H1 (cell line): Measurements from ENCODE around the gene DUSP10. TPM values are rescaled to one million over a fixed set of nuclear protein-coding genes. Genes with fewer than 3 reads are reported as not detected.

Experiments
- CTCF ChIA-PET: fragments of 300-600 bp; sonication (Branson Sonifier 250); formaldehyde crosslinking; loops from one replicate; lab custom pipeline; 2021; ENCODE audit not compliant: partially characterized antibody; lab: Charles Lee
- POLR2A ChIA-PET: fragments of 300-600 bp; sonication (Branson Sonifier 250); formaldehyde crosslinking; loops from one replicate; lab custom pipeline; 2021; ENCODE audit warnings: inconsistent platforms; ENCODE audit not compliant: partially characterized antibody; lab: Charles Lee
- DNase-seq, 2 experiments: peaks; one replicate each; pipeline versions ENCODE4 v3.0.0 to v3.0.0-alpha.2; 2010 to 2022; ENCODE audit warnings: low spot score in 2 of 2, low read depth in 1 of 2, mixed read lengths in 1 of 2
- FAIRE-seq: peaks from 2 replicates; lab custom pipeline; 2011; peaks lifted over from hg19 to GRCh38; lab: Jason Lieb, UNC
- H2AFZ ChIP-seq: 2 replicates; pipeline ENCODE4 v1.8.1; 2012; ENCODE audit warnings: low read length, inconsistent platforms
- H2AK5ac ChIP-seq: 2 replicates; pipeline ENCODE4 v1.6.1; 2013; ENCODE audit warnings: low read depth, low read length
- H2BK120ac ChIP-seq: replicated peaks from 2 replicates; pipeline ENCODE3; 2013; ENCODE audit warnings: low read depth, low read length, inconsistent platforms
- H2BK12ac ChIP-seq: 2 replicates; pipeline ENCODE4 v1.6.1; 2013; ENCODE audit warnings: low read depth, low read length
- H2BK15ac ChIP-seq: 2 replicates; pipeline ENCODE4 v1.6.1; 2013; ENCODE audit warnings: low read length
- H2BK20ac ChIP-seq: 2 replicates; pipeline ENCODE4 v1.6.1; 2013; ENCODE audit warnings: low read length
- H2BK5ac ChIP-seq: 2 replicates; pipeline ENCODE4 v1.6.1; 2013; ENCODE audit warnings: low read depth, low read length
- H3K14ac ChIP-seq: 2 replicates; pipeline ENCODE4 v1.6.1; 2013; ENCODE audit warnings: inconsistent platforms; ENCODE audit not compliant: insufficient read length
- H3K18ac ChIP-seq: 2 replicates; pipeline ENCODE4 v1.6.1; 2013; ENCODE audit warnings: low read length; ENCODE audit errors: extremely low read depth
- H3K23ac ChIP-seq: 2 replicates; pipeline ENCODE4 v1.6.1; 2013; ENCODE audit warnings: inconsistent platforms; ENCODE audit not compliant: insufficient read length
- H3K23me2 ChIP-seq: 2 replicates; pipeline ENCODE4 v1.6.1; 2013; ENCODE audit warnings: low read depth, low read length
- H3K27ac ChIP-seq: 2 replicates; pipeline ENCODE4 v1.6.1; 2011; ENCODE audit warnings: low read depth, low read length, inconsistent platforms
- H3K27me3 ChIP-seq, 4 experiments: replicated peaks in 1 of 4; 1 replicate in 1 of 4; 2 replicates in 3 of 4; pipeline versions ENCODE4 v1.6.1 to v1.8.1; 2011 to 2013; ENCODE audit warnings: low read length in 3 of 4, mild to moderate bottlenecking in 3 of 4, inconsistent platforms in 2 of 4, mixed read lengths in 2 of 4, moderate library complexity in 1 of 4; ENCODE audit not compliant: control insufficient read depth in 3 of 4, insufficient read depth in 3 of 4; ENCODE audit errors: extremely low read depth in 1 of 4
- H3K36me3 ChIP-seq, 4 experiments: 2 replicates each; pipeline versions ENCODE4 v1.6.1 to v1.8.1; 2011 to 2013; ENCODE audit warnings: mild to moderate bottlenecking in 4 of 4, low read length in 3 of 4, moderate library complexity in 2 of 4, control low read depth in 1 of 4, inconsistent platforms in 1 of 4; ENCODE audit not compliant: insufficient read depth in 4 of 4, control insufficient read depth in 2 of 4
- H3K4ac ChIP-seq: replicated peaks from 2 replicates; pipeline ENCODE3; 2013; ENCODE audit warnings: low read length, low read depth, mixed read lengths, inconsistent platforms; ENCODE audit not compliant: insufficient read length
- H3K4me1 ChIP-seq, 4 experiments: replicated peaks in 1 of 4; 1 replicate in 1 of 4; 2 replicates in 3 of 4; pipeline versions ENCODE4 v1.6.1 to v1.8.1; 2011 to 2013; ENCODE audit warnings: low read length in 3 of 4, inconsistent platforms in 2 of 4, mixed read lengths in 1 of 4; ENCODE audit not compliant: insufficient read depth in 4 of 4, control insufficient read depth in 3 of 4
- H3K4me2 ChIP-seq, 2 experiments: 2 replicates each; pipeline versions ENCODE4 v1.6.1 to v1.8.1; 2011 to 2013; ENCODE audit warnings: low read depth in 2 of 2, low read length in 2 of 2, control low read depth in 1 of 2, inconsistent platforms in 1 of 2, mild to moderate bottlenecking in 1 of 2; ENCODE audit not compliant: insufficient read depth in 1 of 2
- H3K4me3 ChIP-seq, 4 experiments: fragments of 200-600, 300-600 bp in 1 of 4; sonication (generic), shearing (Covaris generic), sonication (Bioruptor Twin) in 1 of 4; 2 replicates each; pipeline versions ENCODE4 v1.5.1 to v1.8.1; 2011 to 2016; ENCODE audit warnings: low read length in 4 of 4, low read depth in 3 of 4, control low read depth in 2 of 4, inconsistent platforms in 2 of 4, mild to moderate bottlenecking in 2 of 4, mixed read lengths in 1 of 4, moderate library complexity in 1 of 4; ENCODE audit not compliant: insufficient read depth in 2 of 4; ENCODE audit errors: extremely low read depth in 1 of 4
- H3K56ac ChIP-seq: replicated peaks from 2 replicates; pipeline ENCODE3; 2013; ENCODE audit warnings: low read depth, mild to moderate bottlenecking, mixed read lengths, low read length, inconsistent platforms; ENCODE audit not compliant: insufficient read length
- H3K79me1 ChIP-seq: 2 replicates; pipeline ENCODE4 v1.6.1; 2013; ENCODE audit warnings: low read depth, low read length, control low read depth
- H3K79me2 ChIP-seq, 2 experiments: 2 replicates each; pipeline versions ENCODE4 v1.6.1 to v1.8.1; 2012 to 2013; ENCODE audit warnings: low read length in 2 of 2, mild to moderate bottlenecking in 2 of 2, inconsistent platforms in 1 of 2; ENCODE audit not compliant: insufficient read depth in 2 of 2, control insufficient read depth in 1 of 2
- H3K9ac ChIP-seq, 4 experiments: replicated peaks in 1 of 4; 1 replicate in 1 of 4; 2 replicates in 3 of 4; pipeline versions ENCODE4 v1.6.1 to v1.8.1; 2011 to 2013; ENCODE audit warnings: low read depth in 3 of 4, low read length in 3 of 4, control low read depth in 2 of 4, mild to moderate bottlenecking in 2 of 4, moderate library complexity in 2 of 4, inconsistent platforms in 1 of 4; ENCODE audit errors: extremely low read depth in 1 of 4
- H3K9me3 ChIP-seq, 2 experiments: 2 replicates each; pipeline versions ENCODE4 v1.6.1 to v1.8.1; 2012 to 2013; ENCODE audit warnings: mild to moderate bottlenecking in 2 of 2, moderate library complexity in 2 of 2, control low read depth in 1 of 2, inconsistent platforms in 1 of 2, low read depth in 1 of 2, low read length in 1 of 2, mixed read lengths in 1 of 2; ENCODE audit not compliant: insufficient read depth in 2 of 2
- H4K20me1 ChIP-seq, 2 experiments: replicated peaks in 1 of 2; 2 replicates each; pipeline versions ENCODE3 to v1.8.1; 2011 to 2013; ENCODE audit warnings: inconsistent platforms in 2 of 2, low read length in 2 of 2, mild to moderate bottlenecking in 1 of 2; ENCODE audit not compliant: insufficient read depth in 2 of 2, control insufficient read depth in 1 of 2
- H4K5ac ChIP-seq: 2 replicates; pipeline ENCODE4 v1.6.1; 2013; ENCODE audit warnings: low read length, low read depth, mixed read lengths, inconsistent platforms; ENCODE audit not compliant: insufficient read length
- H4K8ac ChIP-seq: 2 replicates; pipeline ENCODE4 v1.8.0; 2013; ENCODE audit warnings: mild to moderate bottlenecking, moderate library complexity, low read length, inconsistent platforms; ENCODE audit not compliant: insufficient read depth; ENCODE audit errors: extremely low read depth
- H4K91ac ChIP-seq: replicated peaks from 2 replicates; pipeline ENCODE3; 2013; ENCODE audit warnings: low read length, mixed read lengths, inconsistent platforms; ENCODE audit not compliant: insufficient read length
- BACH1 ChIP-seq: IDR thresholded peaks from 2 replicates; pipeline ENCODE4 v1.6.1; 2012; ENCODE audit warnings: low read length, improper control_type of control experiment
- RBBP5 ChIP-seq: IDR thresholded peaks from 2 replicates; pipeline ENCODE4 v1.7.1; 2012; ENCODE audit warnings: low read depth, mild to moderate bottlenecking, inconsistent platforms, low read length, moderate library complexity, borderline replicate concordance
- polyA plus RNA-seq, 7 experiments: library from polyadenylated mRNA; depleted of rRNA in 3 of 7; stranded (reverse) in 5 of 7; unstranded in 2 of 7; fragments of >200 nt in 5 of 7; fragments of 200-250 nt in 2 of 7; gene quantifications; 1 replicate in 5 of 7; 2 replicates in 1 of 7; 4 replicates in 1 of 7; pipeline versions ENCODE4 v1.2.1 to v1.2.3, GENCODE V29; 2011 to 2013; ENCODE audit warnings: missing spikeins in 2 of 7, mixed read lengths in 2 of 7
- total RNA-seq: library from RNA; stranded (reverse); fragmentation: NEBNext Ultra II Directional; extraction: Animal tissue kit (Norgen Biotek cat#: 25700); gene quantifications from 2 replicates; pipeline ENCODE4 v1.2.1, GENCODE V29; 2021

Gene DUSP10
- total and polyA plus RNA-seq, 2 of the 8 experiments (the other 6 are each of a cell fraction or from before 2014, with no cell fraction given), result 1.2 TPM

DNA sequence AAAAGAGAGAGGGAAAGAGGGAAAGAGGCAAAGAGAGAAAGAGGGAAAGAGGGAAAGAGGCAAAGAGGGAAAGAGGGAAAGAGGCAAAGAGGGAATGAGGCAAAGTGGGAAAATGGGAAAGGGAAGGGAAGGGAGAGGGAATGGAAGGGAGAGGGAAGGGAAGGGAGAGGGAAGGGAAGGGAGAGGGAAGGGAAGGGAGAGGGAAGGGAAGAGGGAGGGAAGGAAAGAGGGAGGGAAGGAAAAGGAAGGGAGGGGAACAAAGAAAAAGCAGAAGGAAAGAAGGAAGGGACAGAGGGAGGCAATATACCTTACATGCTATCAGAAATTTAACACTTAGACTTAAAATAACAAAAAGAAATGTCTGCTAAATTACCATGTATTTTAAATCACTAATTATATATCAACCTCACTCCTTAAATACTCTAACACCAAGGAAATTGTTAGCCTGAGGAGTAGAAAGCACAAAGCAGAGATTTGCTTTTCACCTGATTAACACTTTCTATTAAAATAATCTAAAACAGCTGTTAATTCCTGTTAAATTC lies 41.8 kb downstream of the DUSP10 start:
- TF ChIP-seq RBBP5, result no peak
- no peak for TF ChIP-seq BACH1
- peaks cover 0 to 2% (median 0%) of the 10 kb centered on the region in 4 experiments; a peak in 1 of 8 replicates for H3K36me3 ChIP-seq
- no peak for FAIRE-seq

More for the DNA sequence above, 41.8 kb downstream of the DUSP10 start:
- no peaks in the 10 kb centered on the region for H3K79me2 ChIP-seq
- H4K20me1 ChIP-seq, result no peaks in the 10 kb centered on the region
- no peak overlapping the region for H3K23ac ChIP-seq
- no peak overlapping the region for H2BK20ac ChIP-seq
- no peak overlapping the region for H3K4me3 ChIP-seq
- H4K5ac ChIP-seq, result no peak overlapping the region
- no peaks in the 10 kb centered on the region for H3K27me3 ChIP-seq
- H2BK120ac ChIP-seq, result no peak overlapping the region
- ChIA-PET POLR2A (no interaction called here), CTCF (no interaction called here)
- no peak overlapping the region for H4K91ac ChIP-seq
- H3K9ac ChIP-seq, result no peak overlapping the region
- H3K9me3 ChIP-seq, result no peaks in the 10 kb centered on the region
- H3K18ac ChIP-seq, result no peak overlapping the region
- DNase-seq, result no peak
- H2BK12ac ChIP-seq, result no peak overlapping the region
- no peak overlapping the region for H3K27ac ChIP-seq
- H2AK5ac ChIP-seq, result no peak overlapping the region
- no peak overlapping the region for H2AFZ ChIP-seq
- H3K14ac ChIP-seq, result no peak overlapping the region
- H3K23me2 ChIP-seq, result no peaks in the 10 kb centered on the region
- no peak overlapping the region for H2BK5ac ChIP-seq
- H3K4ac ChIP-seq, result no peak overlapping the region
- no peak overlapping the region for H2BK15ac ChIP-seq
- H3K4me1 ChIP-seq, result no peaks in the 10 kb centered on the region
- H3K56ac ChIP-seq, result no peak overlapping the region
- no peaks in the 10 kb centered on the region for H3K79me1 ChIP-seq
- no peak overlapping the region for H4K8ac ChIP-seq
- H3K4me2 ChIP-seq, result no peak overlapping the region
